Measurements from ENCODE around the gene FAM156B.
"Not testable (repeated sequence)": the region's sequence is repeated elsewhere in the genome, so short reads cannot be mapped to it uniquely, and the experiment has no call there.

GRCh38 chrX:52909313-52909969, 12.3 kb downstream of the FAM156B start:
- TF ChIP-seq, protein P1, sequence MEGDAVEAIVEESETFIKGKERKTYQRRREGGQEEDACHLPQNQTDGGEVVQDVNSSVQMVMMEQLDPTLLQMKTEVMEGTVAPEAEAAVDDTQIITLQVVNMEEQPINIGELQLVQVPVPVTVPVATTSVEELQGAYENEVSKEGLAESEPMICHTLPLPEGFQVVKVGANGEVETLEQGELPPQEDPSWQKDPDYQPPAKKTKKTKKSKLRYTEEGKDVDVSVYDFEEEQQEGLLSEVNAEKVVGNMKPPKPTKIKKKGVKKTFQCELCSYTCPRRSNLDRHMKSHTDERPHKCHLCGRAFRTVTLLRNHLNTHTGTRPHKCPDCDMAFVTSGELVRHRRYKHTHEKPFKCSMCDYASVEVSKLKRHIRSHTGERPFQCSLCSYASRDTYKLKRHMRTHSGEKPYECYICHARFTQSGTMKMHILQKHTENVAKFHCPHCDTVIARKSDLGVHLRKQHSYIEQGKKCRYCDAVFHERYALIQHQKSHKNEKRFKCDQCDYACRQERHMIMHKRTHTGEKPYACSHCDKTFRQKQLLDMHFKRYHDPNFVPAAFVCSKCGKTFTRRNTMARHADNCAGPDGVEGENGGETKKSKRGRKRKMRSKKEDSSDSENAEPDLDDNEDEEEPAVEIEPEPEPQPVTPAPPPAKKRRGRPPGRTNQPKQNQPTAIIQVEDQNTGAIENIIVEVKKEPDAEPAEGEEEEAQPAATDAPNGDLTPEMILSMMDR (conservative IDR thresholded peaks at IDR 0.05), result not testable (repeated sequence)
- TF ChIP-seq EZH2 (IDR thresholded peaks at IDR 0.05; ENCODE audit: low read depth), result not testable (repeated sequence)
